A673 (cell line): ENCODE data around the gene SNX24.

Experiments used
- EZH2 ChIP-seq: fragments of 200-600 bp; sonication (generic); IDR thresholded peaks from 2 replicates; pipeline ENCODE4 v1.6.1; 2017; ENCODE audit warnings: borderline replicate concordance, low read depth, mild to moderate bottlenecking, mixed read lengths, antibody characterized with exemption, low read length; ENCODE audit not compliant: poor library complexity, severe bottlenecking
- TF ChIP-seq, protein P1 (sequence below): fragments of 300-800, 200-600 bp; sonication (generic); conservative IDR thresholded peaks from 2 replicates; pipeline ENCODE4 v1.5.1; 2017; ENCODE audit warnings: low read depth, mild to moderate bottlenecking, antibody characterized with exemption, low read length, moderate library complexity, mixed read lengths

DNA sequence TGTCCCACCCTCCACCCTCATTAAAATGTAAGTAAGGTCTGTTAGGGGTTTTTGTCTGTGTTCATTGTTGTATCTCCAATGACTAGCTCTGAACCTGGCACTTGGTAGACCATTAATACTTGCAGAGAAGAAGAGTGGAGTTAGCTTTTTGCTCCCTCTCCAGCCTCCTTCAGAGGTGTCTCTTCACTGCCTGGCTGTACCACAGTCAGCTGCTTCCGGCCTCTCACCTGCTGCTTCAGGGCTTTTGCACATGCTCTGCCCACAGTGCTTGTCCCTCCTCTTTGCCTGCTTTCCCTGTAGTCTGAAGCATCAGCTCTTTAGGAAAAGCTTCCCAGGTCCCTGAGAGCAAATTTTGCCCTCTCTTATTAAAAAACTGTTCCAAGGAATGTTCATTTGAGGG is 83.6 kb downstream of the SNX24 start:
- TF ChIP-seq, protein P1, sequence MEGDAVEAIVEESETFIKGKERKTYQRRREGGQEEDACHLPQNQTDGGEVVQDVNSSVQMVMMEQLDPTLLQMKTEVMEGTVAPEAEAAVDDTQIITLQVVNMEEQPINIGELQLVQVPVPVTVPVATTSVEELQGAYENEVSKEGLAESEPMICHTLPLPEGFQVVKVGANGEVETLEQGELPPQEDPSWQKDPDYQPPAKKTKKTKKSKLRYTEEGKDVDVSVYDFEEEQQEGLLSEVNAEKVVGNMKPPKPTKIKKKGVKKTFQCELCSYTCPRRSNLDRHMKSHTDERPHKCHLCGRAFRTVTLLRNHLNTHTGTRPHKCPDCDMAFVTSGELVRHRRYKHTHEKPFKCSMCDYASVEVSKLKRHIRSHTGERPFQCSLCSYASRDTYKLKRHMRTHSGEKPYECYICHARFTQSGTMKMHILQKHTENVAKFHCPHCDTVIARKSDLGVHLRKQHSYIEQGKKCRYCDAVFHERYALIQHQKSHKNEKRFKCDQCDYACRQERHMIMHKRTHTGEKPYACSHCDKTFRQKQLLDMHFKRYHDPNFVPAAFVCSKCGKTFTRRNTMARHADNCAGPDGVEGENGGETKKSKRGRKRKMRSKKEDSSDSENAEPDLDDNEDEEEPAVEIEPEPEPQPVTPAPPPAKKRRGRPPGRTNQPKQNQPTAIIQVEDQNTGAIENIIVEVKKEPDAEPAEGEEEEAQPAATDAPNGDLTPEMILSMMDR = no peak
- no peak for TF ChIP-seq EZH2
